ENCODE results near the gene SMIM24.

Gene SMIM24

DNA sequence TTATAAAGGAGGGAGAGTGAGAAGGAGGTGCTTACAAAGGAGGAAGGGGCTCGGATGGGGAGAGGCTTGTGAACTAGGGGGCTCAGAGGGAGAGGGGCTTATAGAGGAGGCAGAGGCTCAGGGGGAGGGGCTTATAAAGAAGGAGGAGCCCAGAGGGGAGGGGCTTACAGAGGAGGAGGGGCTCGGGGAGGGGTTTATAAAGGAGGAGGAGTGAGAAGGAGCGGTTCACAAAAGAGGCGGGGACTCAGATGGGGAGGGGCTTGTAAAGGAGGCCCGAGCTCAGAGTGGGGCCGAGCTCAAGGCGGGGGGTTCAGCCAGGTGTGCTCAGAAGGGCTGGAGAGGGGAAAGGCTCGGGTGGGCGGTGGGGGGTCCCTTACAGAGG lies 500 bp downstream of the SMIM24 start:
- FAIRE-seq = no peak
- no peak for DNase-seq (ENCODE audit: insufficient read length, low spot score)
- TF ChIP-seq, protein P1, sequence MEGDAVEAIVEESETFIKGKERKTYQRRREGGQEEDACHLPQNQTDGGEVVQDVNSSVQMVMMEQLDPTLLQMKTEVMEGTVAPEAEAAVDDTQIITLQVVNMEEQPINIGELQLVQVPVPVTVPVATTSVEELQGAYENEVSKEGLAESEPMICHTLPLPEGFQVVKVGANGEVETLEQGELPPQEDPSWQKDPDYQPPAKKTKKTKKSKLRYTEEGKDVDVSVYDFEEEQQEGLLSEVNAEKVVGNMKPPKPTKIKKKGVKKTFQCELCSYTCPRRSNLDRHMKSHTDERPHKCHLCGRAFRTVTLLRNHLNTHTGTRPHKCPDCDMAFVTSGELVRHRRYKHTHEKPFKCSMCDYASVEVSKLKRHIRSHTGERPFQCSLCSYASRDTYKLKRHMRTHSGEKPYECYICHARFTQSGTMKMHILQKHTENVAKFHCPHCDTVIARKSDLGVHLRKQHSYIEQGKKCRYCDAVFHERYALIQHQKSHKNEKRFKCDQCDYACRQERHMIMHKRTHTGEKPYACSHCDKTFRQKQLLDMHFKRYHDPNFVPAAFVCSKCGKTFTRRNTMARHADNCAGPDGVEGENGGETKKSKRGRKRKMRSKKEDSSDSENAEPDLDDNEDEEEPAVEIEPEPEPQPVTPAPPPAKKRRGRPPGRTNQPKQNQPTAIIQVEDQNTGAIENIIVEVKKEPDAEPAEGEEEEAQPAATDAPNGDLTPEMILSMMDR (IDR thresholded peaks at IDR 0.05; ENCODE audit: insufficient read depth, missing control alignments) = no peak

DNA sequence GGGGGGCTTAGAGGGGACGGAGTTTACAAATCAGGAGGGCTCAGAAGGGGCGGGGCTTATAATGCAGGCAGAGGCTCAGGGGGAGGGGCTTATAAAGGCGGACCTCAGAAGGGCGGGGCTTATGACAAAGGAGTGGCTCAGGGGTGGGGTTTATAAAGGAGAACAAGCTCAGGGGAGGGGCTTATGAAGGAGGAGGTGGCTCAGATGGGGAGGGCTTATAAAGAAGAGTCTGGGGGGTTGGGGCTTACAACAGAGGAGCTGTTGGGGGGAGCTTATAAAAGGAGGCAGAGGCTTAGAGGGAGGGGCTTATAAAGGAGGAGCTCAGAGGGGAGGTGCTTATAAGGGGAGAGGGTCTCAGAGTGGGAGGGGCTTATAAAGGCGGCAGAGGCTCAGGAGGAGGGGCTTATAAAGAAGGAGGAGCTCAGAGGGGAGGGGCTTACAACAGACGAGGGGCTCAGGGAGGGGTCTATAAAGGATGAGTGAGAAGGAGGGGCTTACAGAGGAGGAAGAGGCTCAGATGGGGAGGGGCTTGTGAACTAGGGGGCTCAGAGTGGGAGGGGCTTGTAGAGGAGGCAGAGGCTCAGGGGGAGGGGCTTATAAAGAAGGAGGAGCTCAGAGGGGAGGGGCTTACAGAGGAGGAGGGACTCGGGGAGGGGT lies 1.0 kb downstream of the SMIM24 start:
- DNase-seq (ENCODE audit: insufficient read length, low spot score) (no peak), FAIRE-seq (no peak)
- TF ChIP-seq, protein P1 (IDR thresholded peaks at IDR 0.05; ENCODE audit: insufficient read depth, missing control alignments) = no peak

DNA sequence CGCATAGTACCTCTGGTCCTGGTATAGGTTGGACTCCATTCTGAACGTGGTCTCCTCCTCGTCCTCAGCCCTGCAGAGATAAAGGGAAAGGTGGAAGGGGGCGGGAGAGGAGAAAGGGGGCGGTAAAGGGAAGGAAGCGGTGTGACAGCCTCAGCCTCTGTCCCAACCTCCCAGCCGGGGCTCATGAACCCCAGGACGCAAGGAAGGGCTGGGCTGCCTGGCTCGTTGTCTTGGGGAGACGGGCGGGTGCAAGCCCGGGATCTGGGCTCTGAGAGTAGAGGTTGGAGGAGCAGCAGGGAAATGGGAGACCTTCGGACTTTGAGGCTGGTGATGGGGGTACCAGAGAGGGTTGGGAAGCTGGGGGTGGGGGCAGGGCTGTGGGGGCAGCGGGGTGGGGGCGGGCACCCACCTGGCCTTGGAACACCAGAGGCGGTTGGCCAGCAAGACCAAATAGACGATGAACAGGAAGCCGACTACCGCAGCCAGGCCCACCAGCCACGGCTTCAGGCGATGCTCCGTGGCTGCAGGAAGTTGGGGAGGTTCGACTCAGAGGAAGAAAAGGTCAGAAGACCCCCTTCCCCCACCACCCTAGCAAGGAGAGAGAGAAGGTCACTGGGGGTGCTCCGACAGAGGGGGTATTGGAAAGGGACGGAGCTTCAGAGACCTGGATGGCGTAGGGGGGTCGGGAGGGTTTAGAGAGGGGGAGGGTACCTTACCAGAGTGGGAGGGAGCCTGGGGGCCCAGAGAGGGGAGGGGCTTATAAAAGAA lies 1.7 kb downstream of the SMIM24 start:
- no peak for DNase-seq (ENCODE audit: insufficient read length, low spot score)
- no peak for FAIRE-seq
- TF ChIP-seq, protein P1 (IDR thresholded peaks at IDR 0.05; ENCODE audit: insufficient read depth, missing control alignments) = no peak

DNA sequence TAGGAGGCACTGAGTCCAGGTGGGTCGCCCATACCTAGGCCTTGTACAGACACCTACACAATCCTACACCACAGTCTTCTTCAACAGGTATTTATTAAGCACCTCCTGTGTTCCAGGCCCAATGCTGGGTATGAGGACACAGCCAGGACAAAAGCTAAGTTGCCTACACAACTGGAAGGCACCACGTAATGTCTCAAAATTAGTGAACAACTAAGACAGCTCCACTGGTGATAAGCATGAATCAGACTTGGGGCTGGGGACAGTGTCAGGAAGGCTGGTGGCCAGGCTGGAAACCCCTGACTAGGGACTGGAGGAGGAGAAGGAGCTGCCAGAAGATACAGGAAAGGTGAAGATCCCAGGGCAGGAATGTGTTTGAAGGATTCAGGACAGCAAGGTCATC lies 2.4 kb downstream of the SMIM24 start:
- FAIRE-seq (no peak), DNase-seq (ENCODE audit: insufficient read length, low spot score) (no peak)
- TF ChIP-seq, protein P1 (IDR thresholded peaks at IDR 0.05; ENCODE audit: insufficient read depth, missing control alignments) = no peak

DNA sequence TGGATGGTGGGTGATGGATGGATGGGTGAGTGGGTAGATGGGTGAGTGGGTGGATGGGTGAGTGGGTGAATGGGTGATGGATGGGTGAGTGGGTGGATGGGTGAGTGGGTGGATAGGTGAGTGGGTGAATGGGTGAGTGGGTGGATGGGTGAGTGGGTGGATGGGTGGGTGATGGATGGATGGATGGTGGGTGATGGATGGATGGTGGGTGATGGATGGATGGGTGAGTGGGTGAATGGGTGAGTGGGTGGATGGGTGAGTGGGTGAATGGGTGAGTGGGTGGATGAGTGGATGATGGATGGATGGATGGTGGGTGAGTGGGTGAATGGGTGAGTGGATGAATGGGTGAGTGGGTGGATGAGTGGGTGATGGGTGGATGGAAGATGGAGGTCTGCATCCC lies 2.8 kb downstream of the SMIM24 start:
- FAIRE-seq (no peak), DNase-seq (ENCODE audit: insufficient read length, low spot score) (no peak)
- TF ChIP-seq, protein P1 (IDR thresholded peaks at IDR 0.05; ENCODE audit: insufficient read depth, missing control alignments) = no peak

DNA sequence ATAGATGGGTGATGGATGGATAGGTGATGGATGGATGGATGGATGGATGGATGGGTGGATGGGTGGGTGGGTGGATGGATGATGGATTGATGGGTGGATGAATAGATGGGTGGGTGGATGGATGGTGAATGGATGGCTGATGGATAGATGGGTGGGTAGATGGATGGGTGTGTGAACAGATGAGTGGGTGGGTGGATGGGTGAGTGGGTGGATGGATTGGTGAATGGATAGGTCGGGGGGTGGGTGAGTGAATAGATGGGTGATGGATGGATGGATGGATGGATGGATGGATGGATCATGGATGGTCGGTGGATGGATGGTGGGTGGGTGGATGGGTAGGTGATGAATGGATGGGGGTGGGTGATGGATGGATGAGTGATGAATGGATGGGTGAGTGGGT lies 3.5 kb downstream of the SMIM24 start:
- FAIRE-seq (no peak), DNase-seq (ENCODE audit: insufficient read length, low spot score) (no peak)
- TF ChIP-seq, protein P1 (IDR thresholded peaks at IDR 0.05; ENCODE audit: insufficient read depth, missing control alignments) = no peak

DNA sequence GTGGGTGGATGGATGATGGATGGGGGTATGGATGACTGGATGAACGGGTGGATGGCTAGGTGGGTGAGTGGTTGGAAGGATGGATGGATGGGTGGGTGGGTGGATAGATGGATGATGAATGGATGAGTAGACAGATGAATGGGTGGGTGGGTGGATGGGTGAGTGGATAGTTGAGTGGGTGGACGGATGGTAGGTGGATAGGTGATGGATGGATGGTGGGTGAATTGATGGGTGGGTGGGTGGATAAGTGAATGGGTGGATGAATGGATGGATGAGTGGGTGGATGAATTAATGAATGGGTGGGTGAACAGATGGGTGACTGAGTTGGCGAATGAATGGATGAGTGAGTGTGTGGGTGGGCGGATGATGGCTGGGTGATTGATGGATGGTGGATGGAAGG lies 4.9 kb downstream of the SMIM24 start:
- TF ChIP-seq, protein P1 (IDR thresholded peaks at IDR 0.05; ENCODE audit: insufficient read depth, missing control alignments) = no peak
- DNase-seq (ENCODE audit: insufficient read length, low spot score) (no peak), FAIRE-seq (no peak)

Measured in D721Med (cell line).